ENCODE results near the gene UQCC2.

Gene UQCC2

GRCh38 chr6:33744001-33744848 is 32.7 kb upstream of the UQCC2 start:
- DNase-seq (ENCODE audit: low read depth), result peak; percentile 52

GRCh38 chr6:33742837-33743236 is 31.3 kb upstream of the UQCC2 start:
- DNase-seq (ENCODE audit: low read depth), result no peak

DNA sequence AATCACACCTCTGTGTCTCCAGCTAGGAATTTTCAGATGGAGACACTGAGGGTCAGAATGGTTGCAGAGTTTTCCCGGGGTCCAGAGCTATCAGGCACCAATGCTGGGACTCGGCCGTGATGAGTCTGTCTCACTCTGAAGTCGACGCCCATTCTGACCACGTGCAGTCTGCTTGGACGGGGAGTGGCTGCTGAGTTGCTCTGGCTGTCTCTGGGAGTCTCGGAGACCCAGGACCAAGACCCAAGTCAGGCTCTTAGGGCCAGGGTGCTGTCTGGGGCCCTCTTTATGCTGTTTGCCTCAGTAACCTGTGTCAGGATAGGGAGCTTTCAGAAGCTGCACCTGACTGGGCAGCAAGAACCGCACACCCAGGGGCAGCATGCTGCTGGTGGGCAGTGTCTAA is 30.6 kb upstream of the UQCC2 start:
- DNase-seq (ENCODE audit: low read depth), result no peak

GRCh38 chr6:33740794-33741193 is 29.3 kb upstream of the UQCC2 start:
- no peak for DNase-seq (ENCODE audit: low read depth)

GRCh38 chr6:33740204-33740608 is 28.7 kb upstream of the UQCC2 start:
- DNase-seq (ENCODE audit: low read depth), result no peak

GRCh38 chr6:33739571-33739970 is 28.1 kb upstream of the UQCC2 start:
- no peak for DNase-seq (ENCODE audit: low read depth)

- DNase-seq (ENCODE audit: low read depth), result no peak
Measured at GRCh38 chr6:33738879-33739278, 27.4 kb upstream of the UQCC2 start.

DNA sequence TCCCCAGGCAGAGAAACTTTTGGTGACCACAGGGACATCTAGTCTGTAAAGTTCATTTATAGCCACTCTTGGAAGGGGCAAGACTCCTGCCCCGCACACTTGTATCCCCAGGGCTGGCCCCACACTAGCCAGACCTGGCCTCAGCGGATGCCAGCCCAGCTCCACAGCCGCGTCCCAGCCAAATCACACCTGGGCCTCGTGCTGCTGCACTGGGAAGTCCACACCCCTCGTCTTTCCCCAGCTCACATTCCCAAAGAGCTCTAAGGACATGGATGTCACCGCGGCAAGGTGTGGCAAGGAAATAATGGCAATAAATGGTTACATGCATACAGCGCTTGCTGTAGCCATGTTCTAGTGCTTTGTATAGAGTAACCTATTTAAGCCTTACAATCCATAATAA is 26.7 kb upstream of the UQCC2 start:
- no peak for DNase-seq (ENCODE audit: low read depth)

DNA sequence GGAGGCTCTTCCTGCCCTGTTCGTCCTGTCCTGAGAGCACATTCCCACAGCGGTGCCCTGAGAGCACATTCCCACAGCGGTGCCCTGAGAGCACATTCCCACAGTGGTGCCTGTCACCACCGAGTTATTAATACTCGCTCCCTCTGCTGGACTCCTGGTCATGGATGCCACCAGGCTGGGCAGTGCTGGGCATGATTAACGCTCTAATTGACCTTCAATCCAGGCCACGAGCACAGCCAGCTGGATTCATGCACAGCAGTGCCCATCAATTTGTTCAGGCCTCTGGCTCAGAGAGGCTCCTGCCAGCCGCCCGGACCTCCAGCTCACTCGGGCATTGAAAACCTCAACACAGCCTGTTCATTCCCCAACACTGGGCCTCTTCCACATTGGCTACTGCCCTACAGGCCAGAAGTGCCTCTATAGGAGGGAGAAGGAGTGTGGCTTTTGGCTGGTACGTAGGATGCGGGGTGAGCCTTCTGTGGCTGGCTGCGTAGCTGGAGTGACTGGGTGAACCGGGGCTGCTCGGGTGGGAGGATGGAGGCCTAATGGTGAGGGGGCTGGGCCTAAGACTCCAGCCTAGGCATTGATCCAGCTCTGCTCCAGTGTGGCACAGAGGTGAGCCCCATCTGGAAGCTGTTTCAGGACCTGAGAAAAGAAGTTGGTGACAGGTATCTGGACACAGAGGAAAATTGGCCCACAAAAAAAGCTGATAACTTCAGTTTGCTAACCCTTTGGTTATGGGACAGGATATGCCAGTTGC is 25.9 kb upstream of the UQCC2 start:
- no peak for DNase-seq (ENCODE audit: low read depth)

DNA sequence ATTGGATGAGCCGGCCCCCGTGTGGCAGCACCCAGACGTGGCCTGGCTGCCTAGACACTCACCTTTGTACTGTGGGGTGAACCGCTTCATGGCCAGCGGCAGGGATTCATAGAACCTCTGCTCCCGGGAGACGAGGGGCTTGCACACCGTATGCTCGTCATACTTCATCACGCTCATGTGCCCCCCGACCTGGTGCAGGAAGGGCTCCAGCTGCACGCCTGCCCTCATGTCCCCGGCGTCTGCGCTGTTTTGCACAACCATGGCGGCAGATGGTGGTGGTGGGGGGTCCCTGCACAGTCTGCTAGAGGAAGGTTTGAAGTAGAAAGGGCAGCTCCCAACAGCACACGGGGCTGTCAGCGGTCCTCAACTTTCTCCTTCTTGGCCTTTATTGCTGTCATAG is 23.7 kb upstream of the UQCC2 start:
- no peak for DNase-seq (ENCODE audit: low read depth)

DNA sequence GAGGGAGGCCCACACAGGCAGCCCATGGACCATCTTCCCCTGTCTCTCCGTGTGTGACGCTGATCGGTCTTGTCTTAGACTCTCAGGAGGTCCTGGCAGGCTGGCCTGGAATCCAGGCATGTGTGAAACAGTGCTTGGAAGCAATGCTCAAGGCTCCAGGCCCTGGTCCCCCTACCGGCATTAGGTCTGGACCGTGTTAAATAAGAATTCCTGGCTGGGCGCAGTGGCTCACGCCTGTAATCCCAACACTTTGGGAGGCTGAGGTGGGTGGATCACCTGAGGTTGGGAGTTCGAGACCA is 22.2 kb upstream of the UQCC2 start:
- DNase-seq (ENCODE audit: low read depth), result no peak

DNA sequence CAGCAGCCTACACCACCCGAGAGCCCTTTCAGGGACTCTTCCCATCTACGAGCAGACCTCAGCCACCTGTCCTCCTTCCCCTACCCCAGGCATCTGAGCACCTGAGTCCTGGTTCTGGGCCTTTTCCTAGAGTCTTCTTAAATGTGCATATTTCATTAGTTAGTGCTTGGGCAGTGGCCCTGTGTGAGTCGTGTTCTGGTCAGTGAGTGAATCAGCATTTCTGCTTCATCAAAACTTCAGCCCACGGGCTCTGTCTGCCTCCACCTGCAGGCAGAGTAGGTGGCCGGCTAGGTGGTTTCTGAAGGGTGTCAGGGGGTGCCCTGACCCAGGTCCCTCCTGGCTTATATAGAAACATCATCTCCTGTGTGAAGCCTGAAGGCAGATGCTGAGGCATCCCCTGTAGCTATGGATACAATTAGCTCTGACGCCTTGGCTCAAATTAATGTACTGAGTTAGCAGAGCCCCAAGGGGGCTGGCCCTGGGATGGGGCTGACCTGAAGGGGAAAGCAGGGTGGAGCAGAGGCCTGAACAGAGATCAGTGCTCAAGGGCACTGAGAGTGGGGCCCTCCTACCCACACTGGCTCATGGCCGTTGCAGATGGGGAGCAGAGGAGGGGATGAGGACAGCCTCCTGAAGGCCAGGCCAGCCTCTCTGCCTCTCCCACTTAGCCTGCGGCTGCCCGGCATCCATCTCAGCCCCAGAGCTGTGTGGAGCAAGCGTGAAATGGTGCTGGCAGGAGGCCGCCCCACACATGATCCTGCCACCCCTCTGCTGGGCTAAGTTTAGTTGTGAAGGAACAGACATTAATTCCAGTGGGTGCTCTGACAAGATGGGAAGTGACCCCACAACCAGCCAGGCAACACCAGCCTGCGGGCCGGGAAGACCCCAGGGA is 21.6 kb upstream of the UQCC2 start:
- DNase-seq (ENCODE audit: low read depth), result no peak

DNA sequence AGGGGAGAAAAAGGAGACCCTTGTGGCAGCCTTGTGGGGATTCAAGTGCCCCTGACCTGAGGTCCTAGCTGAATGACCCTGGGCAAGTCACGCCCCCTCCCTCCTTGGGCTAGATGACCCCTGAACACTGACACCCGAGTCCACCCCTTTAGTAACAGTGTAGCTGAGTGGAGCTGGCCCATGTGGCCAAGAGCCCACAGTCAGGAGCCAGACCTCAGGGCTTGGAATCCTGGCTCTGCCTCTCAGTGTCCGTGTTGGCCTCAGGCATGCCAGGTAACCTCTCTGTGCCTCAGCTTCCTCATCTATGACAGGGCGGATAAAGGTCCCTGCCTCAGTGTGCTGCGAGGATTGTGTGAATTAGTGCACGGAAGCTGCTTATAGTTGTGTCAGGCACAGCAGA is 20.9 kb upstream of the UQCC2 start:
- DNase-seq (ENCODE audit: low read depth), result no peak

DNA sequence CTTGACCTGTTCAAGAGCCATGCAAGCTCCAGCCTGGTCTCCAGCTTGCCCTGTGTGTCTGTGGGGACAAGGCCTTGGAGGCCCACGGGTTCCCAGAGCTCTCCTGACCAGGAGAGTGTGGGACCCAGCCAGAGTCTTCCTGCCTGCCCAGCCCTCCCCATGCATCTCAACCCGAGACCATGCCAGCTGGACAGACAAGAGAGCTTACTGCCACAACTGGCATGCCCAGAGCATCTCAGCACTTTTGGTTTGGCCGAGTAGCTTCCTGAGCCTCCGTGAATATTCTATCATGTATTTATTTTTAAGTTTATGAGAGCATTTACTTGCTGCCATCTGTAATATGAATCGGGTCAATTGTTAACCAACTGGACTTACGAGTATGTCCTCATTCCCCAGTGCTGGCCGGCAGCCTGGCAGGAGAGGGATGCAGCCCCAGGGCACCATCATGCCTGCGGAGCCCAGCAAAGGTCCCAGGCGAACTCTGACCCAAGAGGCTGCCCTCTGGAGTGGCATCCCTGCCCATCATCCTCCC is 20.3 kb upstream of the UQCC2 start:
- DNase-seq (ENCODE audit: low read depth), result no peak

DNA sequence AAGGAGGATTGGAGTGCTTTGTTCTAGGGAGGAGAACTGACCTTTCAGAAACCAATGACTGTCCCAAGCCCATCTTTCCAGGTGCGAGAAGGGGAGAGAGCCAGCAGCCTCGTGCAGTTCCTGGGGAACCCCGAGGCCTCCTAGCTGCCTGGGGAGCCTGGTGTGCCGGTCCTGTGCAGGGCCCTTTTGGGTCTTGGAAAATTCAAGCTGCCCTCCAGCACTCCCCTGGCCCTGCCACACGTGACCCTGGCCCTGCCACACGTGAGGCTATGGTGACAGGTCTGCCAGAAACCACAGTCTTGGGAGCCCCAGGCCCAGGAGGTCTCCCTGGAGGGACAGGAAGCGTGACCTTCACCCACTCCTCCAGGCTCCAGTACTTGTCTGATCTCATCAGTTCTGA is 19.5 kb upstream of the UQCC2 start:
- DNase-seq (ENCODE audit: low read depth), result no peak

DNA sequence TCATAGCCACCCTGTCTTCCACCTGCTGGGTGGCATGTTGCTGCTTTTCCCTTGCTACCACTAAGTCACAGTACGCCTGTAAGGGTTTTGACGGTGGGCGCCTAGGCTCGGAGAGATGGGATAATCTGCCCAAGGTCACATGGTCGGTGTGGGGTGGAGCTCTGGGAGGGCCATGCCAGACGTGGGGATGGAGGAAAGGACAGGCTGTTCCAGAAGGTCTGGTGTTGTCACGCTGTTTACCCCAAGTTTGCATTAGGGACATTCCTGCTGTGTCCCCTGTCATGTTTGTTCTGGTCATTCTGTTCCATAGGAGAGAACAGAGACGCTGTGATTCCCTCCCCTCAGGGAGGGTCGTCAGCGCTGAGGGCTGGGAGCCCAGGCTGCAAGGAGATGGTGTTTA is 19.1 kb upstream of the UQCC2 start:
- no peak for DNase-seq (ENCODE audit: low read depth)

GRCh38 chr6:33729059-33729458 is 17.6 kb upstream of the UQCC2 start:
- DNase-seq (ENCODE audit: low read depth), result no peak

DNA sequence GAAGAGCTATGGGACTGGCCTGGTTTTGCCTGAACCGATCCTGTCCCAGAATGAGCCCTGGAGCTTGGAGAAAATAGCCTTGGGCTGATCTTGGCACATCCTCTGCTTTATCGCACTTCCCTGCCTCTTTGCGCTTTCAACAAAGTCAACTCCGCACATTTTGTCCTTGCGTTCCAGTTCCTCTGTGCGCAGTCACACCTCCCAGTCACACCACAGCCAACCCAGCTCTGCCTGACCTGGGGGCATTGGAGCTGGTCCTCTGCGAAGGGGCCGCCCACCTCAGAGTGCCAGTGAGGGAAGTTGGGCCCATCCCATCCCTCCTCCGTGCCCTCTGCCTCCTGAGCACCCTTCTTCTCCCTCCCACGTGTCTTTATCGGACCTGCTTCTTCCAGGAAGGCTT is 16.9 kb upstream of the UQCC2 start:
- DNase-seq (ENCODE audit: low read depth), result no peak

DNA sequence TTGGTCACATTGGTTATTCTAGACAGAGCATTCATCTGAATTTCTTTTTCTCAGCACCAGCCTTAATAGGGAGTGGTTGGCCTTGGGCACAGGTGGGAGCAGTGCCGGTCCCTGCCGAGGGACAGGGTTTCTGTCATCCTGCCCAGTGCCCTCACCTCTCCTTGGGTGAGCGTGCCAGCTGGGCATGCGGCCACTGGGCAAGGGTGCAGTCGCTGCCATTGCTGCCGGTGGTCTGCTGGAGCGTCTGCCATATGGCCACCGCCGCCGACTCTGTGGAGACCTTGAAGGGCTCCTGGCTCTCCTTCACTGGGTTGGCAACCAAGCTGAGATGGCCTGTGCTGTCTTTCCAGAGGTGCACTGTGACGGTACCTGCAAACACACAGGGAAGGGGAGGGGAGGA is 16.4 kb upstream of the UQCC2 start:
- no peak for DNase-seq (ENCODE audit: low read depth)

DNA sequence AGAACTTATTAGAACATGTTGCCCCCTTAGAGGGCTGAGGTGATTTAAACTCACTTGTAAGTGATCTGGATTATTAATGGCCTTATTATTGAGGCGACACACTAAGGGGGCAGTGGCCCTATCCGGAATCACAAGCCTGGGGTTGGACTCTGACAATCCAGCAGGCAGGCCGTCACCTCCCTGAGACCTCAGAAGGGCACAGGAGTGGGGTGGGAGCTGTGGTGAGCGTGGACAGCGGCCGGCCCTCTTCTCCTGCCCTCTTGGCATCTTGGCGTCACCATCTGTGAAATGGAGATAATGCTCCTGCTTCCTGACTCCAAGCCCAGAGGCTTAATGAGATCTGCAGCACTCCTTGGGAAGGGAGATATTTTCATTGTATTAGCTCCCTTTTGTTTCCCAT is 15.6 kb upstream of the UQCC2 start:
- DNase-seq (ENCODE audit: low read depth), result no peak

DNA sequence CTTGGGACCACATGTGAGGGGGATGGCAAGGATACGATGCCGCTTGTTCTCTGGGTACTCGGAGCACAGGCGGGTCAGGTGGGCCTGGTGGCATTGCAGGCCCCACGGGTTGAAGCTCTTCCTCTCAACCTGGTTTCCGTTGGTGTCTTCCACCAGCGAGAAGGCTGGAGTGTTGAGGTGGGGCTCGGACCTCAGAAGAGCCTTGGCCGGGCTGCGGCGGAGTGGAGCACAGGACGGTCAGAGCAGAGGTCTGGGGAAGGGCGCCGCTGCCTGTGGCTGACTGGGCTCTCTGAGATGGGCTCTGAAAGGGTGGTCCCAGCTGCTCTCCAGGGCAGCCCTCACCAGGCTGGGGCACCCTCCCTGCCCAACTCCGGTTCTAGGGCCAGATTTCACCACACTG is 15.2 kb upstream of the UQCC2 start:
- no peak for DNase-seq (ENCODE audit: low read depth)

- no peak for DNase-seq (ENCODE audit: low read depth)
Measured at GRCh38 chr6:33725891-33726673, 14.6 kb upstream of the UQCC2 start.
